ENCODE measurements around the gene RRP1.

Gene RRP1

DNA sequence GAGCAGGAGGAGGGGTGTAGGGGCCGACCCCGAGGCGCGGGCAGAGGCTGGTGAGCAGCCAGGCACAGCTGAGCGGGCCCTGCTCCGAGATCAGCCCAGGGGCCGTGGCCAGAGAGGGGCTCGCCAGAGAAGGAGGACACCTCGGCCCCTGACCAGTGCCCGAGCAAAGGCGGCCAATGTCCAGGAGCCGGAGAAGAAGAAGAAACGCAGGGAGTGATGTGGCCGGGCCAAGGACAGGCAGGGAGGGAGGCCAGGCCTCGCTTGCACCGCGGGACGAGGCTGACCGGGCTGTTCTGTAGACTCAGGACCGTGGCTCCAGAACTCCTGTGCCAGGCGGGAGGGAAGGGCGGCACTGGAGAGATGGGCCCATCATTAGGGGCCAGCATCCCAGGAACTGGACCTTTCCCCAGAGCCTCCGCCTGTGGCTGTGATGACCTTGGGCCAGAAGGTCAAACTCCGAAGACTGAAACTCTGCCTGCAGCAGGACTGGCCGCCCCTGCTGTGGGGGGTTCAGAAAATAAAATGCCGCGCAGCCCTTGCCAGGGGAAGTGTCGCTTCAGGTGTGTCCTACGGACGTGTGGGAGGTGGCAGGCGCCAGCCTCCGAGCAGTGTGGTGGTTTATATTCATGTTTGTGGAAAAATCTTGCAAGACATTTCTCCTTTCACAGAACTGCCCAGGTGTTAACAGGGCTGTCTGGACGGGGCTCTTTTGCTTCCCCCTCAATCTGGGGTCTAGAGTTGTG lies 14.4 kb downstream of the RRP1 start:
- no peak for DNase-seq

DNA sequence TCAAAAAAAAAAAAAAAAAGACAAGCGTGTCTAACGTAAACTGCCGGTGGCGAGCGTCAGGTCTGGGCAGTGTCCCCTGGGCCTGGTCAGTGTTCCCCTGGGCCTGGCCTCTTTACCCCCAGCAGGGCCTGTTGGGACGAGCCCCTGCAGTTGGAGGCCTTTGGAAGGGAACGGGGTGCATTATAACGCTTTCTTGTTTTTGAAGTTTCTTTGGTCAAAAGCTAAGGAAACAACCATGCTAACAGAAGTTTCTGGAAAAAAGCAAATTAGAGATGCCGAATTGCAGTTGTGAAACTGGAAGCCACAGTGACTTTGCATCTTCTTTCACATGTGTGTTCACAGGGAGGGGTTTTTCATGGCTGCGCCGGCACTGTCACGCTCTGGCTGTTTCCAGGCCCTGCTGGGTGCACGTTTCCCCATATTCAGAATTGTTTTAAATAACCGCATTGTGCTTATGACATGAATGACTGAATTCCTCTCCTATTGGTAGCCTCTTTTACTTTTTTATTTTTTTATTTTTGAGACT lies 16.0 kb downstream of the RRP1 start:
- peak; percentile 93 for DNase-seq

DNA sequence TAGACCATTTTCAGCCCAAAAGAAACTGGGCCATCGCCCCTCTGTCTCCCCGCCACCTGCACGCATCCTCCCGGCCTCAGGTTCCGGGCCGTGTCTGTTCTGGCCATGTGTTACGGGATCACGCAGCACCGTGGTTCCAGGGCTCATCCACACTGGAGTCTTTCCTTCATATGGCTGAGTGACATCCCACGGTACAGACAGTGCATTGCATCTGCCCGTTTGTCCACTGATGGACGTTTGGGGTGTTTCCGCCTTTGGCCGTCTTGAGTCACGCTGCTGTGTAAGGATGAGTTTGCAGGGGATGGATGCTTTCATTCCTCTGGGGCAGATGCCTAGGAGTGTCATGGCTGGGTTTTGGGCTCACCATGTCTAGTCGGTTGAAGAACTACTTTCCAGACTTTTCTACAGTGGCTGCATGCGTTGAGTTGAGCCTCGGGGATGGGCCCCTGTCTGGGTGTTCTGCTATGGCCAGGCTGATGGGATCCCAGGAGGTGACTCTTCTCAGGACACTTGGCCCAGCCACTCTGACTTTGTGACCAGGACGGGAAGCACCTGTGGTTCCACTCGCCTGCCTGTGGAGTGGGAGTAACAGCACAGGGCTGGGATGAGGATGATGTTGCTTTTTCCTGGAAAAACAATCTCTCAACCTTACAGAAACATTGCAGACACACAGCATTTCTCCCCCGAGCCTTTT lies 16.8 kb downstream of the RRP1 start:
- DNase-seq, result no peak

DNA sequence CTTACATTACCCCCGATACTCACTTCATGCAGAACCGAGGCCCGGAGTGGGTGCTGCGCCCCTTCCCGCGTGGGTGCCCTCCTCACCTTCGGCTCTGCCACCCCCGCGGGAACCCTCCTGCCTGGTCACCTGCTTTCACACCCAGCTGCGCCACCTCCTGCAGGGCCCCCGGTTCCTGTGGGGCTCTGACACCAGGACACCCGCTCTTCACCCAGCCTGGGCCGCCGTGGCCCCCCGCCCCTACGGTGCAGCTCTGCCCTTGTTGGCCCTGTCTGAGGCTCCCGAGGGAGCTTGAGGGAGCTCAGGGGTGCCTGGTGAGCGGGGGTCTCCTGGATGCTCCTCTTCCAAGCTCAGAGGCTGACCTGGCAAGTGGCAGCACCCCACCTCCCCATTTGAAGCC lies 19.0 kb downstream of the RRP1 start:
- DNase-seq, result no peak

DNA sequence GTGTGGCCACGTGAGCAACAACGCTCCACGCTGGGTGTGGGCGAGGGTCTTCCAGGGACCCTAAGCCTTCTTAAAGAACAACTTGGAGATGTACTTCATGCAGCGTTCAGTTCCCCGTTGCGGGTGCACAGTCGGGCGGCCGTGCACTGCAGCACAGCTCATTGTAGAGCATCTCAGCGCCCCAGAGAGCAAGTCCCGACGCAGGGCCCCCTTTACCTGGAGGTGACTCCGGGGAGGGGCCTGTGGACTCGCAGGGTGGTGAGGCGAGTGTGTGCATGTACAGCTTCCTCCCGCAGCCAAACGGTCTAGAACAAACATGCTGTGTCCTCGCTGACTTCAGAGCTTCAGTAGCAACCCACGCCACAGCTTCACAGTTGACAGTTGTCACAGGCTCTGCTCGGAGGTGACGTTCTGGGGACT lies 19.5 kb downstream of the RRP1 start:
- no peak for DNase-seq

DNA sequence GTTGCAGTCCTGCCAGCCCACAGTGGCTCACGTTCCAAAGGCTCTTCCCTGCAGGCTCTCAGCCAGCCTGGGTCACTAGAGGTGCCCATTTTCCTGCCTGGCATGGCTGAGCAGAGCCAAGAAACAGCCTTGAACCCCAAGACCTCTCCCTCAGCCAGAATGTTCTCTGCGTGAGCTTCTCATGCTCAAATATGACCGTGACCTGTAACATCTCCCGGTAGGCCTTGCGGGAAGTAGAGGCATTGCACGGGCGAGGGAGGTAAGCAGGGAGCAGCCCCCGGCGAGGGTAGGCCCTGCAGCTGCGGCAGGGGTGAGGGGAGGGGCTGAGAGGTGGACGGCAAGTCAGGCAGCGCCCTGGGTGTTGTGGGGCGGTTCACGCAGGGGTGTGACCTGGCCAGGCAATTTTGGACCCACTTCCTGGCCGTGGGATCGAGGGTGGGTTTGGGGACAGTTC lies 20.0 kb downstream of the RRP1 start:
- DNase-seq, result no peak

DNA sequence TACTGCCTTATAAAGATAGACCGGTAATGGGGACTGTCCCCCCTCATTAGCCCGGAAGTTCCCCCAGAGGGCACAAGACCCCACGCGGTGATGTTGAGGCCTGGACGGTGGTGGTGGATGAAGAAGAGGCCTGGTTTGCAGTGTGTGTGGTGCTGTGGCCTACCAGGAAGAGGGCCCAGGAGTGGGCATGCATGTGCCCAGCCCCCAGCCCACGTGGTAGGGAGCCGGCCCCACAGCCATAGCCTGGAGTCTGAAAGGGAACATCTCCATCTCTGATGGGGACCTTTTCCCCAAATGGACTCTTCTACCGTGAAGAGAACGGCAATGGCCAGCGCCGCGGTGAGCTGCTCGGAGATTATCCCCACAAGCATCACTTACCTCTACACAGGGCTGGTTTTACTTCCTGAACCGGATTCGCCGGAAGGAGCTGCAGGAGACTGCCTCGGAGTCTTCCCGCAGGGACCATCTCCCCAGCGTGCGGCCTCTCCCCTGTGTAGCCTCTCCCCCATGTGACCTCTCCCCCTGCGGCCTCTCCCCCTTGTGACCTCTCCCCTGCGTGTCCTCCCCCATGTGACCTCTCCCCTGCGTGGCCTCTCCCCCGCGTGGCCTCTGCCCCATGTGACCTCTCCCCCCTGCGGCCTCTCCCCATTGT lies 20.6 kb downstream of the RRP1 start:
- no peak for DNase-seq

DNA sequence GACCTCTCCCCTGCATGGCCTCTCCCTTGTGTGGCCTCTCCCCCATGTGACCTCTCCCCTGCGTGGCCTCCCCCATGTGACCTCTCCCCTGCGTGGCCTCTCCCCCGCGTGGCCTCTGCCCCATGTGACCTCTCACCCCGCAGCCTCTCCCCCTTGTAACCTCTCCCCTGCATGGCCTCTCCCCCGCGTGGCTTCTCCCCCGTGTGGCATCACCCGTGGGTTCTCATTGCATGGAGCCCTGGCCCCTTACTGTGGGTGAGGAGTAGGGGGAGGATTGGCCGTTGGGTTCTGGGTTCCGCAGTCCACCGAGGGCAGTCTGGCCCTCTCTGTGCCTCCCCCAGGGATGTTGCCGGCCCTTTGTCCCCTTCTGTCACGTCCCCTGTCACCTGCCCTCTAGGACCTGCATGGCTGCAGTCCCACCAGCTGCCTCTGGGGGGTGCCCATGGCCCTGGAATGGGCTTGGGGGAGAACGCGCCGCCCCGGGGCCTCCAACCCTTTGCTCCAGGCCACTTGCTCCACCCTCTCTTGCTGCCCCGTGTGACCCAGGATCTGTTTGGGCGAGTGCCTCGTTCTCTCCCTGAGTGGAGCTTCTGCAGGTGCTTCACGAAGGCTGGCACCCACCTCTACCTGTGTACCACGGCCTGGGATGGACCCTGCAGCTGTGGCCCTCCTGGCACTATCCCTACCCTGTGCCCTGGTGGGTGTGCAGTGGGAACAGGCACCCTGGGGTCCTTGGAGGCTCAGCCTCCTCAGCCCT lies 21.3 kb downstream of the RRP1 start:
- DNase-seq, result peak; percentile 85

DNA sequence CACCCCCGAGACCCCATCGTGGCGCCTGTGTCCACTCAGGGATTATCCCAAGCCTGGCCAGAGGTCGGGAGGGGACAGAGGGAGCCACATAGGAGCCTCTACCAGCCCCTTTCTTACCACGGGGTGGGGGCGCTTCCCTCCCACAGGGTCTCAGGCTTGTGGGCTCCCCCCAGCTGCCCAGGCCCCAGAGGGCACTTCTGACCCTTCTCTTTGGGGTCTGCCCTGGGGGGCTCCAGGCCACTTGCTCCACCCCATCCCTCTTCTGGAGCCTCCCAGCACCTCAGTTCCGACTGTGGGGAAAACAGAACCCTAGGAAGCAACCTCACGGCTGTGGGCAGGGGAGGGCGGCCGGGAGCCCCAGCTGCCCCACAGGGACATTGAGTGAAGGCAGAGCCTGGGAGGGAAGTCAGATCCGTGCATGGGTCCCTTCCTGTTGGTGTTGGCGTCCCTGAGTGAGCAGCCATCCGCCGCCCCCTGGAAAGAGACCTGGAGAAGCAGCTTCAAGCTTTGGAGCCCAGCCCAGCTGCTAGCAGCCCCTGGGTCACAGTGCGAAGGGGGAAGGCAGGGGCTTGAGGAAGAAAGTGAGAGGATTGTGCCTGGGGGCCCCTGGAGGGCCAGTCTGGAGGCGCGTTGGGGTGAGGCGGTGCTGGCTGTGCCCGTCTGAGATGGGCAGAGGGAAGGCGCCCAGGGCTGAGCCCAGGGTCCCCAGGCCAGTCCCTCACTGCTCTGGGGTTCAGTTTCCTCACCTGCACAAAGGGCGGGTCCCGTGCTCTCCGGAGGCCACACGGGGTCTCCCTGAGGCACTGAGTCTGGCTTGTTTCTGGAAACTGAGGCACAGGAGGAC lies 22.1 kb downstream of the RRP1 start:
- no peak for DNase-seq

DNA sequence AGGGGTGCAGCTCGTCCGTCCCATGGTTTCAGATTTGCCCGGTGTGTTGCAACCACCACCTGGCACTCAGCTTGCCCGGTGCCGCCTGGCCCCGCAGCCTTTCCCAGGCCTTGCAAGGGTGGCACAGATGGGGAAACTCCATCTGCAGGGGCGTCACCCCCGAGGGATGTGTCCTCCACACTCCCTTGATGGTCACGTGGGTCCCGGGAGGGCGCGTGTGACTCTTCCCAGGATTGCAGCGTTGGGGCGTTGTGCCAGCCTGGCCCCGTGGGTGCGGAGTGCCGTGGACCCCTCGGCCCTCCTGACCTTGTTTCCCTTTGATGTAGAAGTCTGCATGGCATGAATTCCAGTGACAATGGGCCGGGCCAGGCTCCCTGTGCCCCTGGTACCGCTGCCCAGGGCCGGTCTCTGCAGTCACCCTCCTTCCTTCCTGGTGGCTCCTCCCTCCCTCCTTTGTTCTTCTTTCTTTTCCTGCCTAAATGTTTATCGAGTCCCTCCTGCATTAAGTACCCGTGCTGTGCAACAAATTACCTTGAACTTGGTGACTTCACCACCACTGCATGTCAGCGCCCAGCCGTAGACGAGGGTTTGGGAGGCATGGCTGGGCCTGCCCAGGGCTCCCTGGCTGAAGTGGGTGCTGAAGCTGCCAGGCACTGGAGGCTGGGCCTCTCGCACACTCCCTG lies 22.9 kb downstream of the RRP1 start:
- peak; percentile 76 for DNase-seq

DNA sequence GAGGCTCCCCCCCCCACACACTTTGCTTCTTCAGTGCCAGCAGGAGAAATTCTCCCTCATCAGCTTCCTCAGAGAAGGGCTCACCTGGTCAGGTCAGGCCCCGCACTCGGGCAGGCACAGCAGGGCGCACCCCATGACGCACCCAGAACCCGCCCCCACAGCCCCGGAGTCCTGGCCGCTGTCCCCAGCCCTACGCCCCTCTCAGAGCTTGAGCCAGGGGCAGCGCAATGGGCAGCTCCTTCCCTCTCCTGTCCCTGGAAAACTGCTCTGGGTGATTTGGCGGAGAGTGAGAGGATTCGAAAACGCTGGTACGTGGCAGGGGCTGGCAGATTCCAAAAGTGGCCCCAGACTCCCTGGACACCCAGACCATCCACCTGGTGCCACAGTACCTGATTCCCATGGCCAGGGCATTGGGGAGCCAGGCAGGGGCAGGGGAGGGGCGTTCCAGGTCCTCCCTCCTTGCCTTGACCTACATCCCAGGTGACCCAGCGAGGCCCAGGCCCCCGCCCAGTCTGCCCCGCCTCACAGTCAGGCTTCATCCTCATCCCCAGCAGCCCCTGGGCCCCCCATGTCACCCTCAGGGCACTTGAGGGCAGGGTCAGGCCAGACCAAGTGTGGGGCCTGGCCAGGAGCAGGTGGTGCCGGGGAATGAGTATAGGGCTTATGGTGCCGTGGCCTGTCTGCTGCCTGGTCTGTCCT lies 23.7 kb downstream of the RRP1 start:
- no peak for DNase-seq

DNA sequence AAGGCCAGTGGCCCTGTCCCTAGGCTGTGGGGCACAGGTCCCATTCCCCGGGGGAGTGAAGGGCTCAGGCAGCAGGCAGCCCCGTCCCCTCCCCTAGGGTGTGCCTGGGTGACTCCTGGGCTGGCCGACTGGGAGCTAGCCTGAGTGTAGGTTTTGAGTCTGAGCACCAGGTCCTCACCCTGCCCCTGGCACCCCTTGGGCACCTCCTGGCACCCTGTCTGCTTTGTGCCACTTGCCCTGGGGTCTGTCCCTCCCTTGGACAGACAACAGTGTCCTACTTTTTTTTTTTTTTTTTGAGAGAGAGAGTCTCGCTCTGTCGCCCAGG lies 24.2 kb downstream of the RRP1 start:
- DNase-seq, result no peak

DNA sequence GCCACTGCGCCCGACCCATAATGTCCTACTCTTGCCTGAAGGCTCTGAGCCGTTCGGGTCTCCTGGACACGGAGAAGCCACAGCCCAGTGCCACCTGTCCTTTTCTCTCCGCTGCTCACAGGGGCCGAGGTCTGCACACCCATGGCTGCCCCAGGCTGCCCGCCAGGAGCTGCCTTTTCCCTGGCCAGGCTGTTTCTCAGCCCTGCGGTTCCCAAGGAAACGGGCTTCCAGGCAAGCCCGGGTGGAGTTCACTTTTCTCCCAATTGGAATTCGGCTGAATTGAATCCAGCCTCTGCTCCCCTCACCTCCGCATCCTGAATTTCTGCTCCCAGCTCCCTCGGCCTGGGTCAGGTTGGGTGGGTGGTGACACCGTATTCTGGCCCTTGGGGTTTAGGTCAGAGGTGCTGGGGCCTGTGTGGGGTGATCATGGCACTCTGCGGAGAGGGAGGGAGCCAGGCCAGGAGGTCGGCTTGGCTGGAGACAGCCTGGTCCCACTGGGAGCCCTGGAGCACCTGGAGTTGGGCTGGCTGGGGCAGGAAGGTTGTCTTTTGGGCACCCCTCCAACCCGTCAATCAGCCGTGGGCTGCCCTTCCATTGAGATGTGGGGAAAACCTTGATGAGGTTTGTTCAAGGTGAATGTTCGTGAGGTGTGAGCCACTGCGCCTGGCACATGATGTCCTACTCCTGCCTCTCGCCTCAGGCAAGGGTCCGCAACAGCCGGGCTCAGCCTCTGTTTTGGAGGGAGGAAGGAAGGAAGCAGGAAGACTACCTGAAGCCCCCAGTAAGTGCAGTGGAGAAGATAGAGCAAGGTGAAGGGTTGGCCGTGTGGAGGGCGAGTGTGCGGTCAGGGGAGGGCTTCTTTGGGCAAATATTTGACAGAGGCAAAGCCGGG lies 25.1 kb downstream of the RRP1 start:
- DNase-seq, result no peak

DNA sequence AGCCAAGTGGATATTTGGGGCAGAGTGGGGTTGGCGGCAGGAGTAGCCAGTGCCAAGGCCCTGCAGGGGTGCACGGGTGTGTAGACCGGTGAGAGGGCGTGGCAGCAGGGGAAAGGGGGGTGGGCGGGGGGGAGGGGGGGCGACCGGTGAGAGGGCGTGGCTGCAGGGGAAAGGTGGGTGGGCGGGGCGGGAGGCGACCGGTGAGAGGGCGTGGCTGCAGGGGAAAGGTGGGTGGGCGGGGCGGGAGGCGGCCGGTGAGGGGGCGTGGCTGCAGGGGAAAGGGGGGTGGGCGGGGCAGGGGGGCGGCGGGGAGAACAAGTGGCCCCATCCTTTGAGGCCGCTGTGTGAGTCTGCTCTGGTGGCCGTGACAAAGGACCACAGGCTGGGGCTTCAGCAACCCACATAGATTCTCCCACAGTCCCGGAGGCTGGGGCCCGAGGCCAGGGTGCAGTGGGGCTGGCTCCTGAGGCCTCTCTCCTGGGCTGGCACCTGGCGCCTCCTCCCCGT lies 25.8 kb downstream of the RRP1 start:
- no peak for DNase-seq

DNA sequence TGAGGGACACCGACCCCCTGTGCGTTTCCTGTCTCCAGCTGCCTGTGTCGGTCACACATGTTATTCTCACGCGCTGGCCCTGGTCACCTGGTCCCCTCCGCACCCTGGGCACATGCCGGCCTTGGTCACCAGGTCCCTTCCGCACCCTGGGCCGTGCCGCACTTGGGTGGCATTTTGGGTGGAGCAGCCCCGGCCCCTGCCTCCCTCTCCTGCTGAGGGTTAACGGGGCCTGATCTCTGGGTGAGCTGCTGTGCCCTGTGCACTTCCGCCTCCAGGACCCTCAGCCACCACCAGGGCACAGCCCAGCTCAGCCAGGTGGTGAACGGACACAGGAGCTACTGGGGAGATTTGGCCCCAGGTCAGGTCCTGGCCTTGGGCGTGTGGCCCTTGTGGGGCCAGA lies 26.6 kb downstream of the RRP1 start:
- DNase-seq, result no peak

DNA sequence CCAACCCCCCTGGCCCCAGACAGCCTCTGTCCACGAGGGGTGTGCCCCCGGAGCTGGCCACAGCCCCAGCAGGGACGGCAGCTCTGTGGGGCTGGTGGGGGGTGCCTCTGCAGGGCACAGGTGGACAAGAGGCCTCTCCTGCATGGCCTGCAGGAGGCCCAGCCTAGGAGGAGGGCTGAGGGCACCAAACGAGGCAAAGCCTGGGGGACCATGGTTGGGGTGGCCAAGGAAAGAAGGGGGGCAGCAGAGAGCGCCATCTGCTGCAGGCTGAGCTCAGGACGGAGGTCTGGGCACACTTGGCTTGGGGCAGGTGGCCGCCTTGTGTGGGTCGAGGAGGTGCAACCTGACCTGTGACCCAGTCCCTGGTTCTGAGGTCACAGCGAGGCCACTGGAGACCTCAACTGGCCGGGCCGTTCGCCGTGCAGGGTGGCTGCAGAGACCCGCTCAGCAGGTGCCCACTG lies 27.3 kb downstream of the RRP1 start:
- DNase-seq, result no peak

DNA sequence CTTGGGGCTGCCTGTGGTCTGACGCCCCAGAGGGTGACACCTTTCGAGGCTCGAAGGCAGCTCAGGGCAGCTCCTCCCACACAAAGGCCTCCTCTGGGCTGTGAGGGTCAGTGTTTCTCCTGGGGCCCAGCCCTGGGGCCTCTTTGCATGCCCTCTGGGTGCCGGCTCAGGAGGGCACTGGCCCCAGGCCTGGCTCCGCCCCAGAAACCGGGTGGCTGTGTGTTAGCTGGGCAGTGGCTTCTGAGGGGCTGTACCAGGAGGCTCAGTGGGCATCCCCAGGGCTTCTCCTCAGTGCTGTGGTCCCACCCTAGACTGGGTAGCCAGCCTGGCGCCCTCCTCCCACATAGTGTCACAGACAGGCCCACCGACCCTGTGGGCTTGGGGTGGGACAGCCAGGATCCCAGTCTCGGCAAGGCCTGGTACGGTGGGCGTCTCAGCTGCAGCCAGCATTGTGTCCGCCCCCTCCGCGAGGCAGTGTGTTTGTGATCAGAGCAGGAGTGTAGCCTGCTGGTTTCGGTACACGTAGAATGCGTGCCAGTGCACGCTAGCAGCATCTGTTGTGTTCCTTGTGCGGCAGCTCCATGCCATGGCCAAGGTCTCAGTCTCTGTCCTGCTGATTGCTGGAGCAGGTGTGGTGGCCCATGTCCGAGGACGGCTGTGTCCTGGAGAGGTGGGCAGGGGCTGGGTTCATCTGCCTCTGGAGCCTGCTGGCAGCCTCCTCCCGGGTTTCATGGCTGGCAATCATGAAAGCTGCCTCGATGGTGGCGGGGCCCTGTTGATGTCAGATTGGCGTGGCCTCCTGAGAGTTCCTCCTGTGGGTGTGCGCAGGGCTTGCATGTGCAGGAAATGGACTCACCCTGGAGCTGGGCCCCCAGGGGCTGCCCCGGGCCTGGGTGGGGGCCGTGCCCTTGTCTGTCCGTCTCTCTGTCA lies 28.0 kb downstream of the RRP1 start:
- DNase-seq, result peak; percentile 80

DNA sequence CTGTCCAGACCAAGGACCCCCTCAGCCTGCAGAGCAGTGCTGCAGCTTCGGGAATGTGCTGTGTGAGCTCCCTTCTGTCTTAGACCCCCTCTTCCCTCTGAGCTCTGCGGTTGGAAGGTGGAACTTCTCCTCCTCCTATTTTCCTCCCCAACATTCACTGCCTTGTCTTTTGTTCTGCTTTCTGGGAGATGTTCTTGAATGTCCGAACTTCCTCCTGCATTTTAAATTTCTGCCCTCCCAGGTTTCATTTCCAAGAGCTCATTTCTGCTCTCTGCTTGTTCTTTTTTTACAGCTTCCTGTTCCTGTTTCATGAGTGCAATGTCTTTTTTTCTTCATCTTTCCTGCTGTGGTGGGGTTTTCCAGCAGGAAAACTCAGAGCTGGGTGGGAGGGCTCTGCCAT lies 29.3 kb downstream of the RRP1 start:
- peak; percentile 88 for DNase-seq
